GM23338 (cell line): ENCODE measurements around the gene EQTN. TPM values are rescaled to one million over a fixed set of nuclear protein-coding genes. Genes with fewer than 3 reads are reported as not detected.

Experiments
- ATAC-seq: fragments of 200-7000 bp; cut with Tn5 transposase; 3 replicates; pipeline ENCODE4 v1.9.1; 2020
- DNase-seq: peaks from one replicate; pipeline ENCODE4 v3.0.0-alpha.2; 2015; ENCODE audit warnings: low spot score
- H2AFZ ChIP-seq: fragments of 200-600 bp; sonication (generic); 2 replicates; pipeline ENCODE4 v1.8.0; 2016; ENCODE audit warnings: antibody characterized with exemption, mild to moderate bottlenecking, moderate library complexity
- H3F3A ChIP-seq: fragments of 200-600 bp; sonication (generic); replicated peaks from 2 replicates; pipeline ENCODE4 v1.8.0; 2017; ENCODE audit warnings: antibody characterized with exemption, mixed run types, low read depth
- H3K27ac ChIP-seq: fragments of 200-600 bp; sonication (generic); 2 replicates; pipeline ENCODE4 v1.6.1; 2016; ENCODE audit warnings: low read depth
- H3K27me3 ChIP-seq: fragments of 200-600 bp; sonication (generic); 2 replicates; pipeline ENCODE4 v1.8.0; 2016; ENCODE audit warnings: mild to moderate bottlenecking, mixed run types, moderate library complexity; ENCODE audit not compliant: insufficient read depth
- H3K36me3 ChIP-seq: fragments of 200-600 bp; sonication (generic); 2 replicates; pipeline ENCODE4 v1.8.0; 2016; ENCODE audit warnings: mild to moderate bottlenecking; ENCODE audit not compliant: insufficient read depth
- H3K4me1 ChIP-seq: fragments of 200-600 bp; sonication (generic); 2 replicates; pipeline ENCODE4 v1.8.0; 2016; ENCODE audit warnings: mild to moderate bottlenecking, moderate library complexity; ENCODE audit not compliant: insufficient read depth
- H3K4me2 ChIP-seq: fragments of 200-600 bp; sonication (generic); 2 replicates; pipeline ENCODE4 v1.7.1; 2017; ENCODE audit warnings: mixed run types
- H3K4me3 ChIP-seq: fragments of 200-600 bp; sonication (generic); 2 replicates; pipeline ENCODE4 v1.6.1; 2016; ENCODE audit warnings: mixed run types
- H3K79me2 ChIP-seq: fragments of 200-600 bp; sonication (generic); replicated peaks from 2 replicates; pipeline ENCODE4 v1.8.0; 2017; ENCODE audit warnings: mild to moderate bottlenecking; ENCODE audit not compliant: insufficient read depth
- H3K9me2 ChIP-seq: fragments of 200-600 bp; sonication (generic); 2 replicates; pipeline ENCODE4 v1.8.0; 2017; ENCODE audit not compliant: insufficient read depth
- H4K20me1 ChIP-seq: fragments of 200-600 bp; sonication (generic); replicated peaks from 2 replicates; pipeline ENCODE4 v1.8.0; 2017; ENCODE audit warnings: mild to moderate bottlenecking; ENCODE audit not compliant: insufficient read depth
- H3K27ac Mint-ChIP-seq: 2 replicates; pipeline ENCODE4 v1.8.0; 2020; ENCODE audit warnings: inconsistent platforms, mild to moderate bottlenecking, moderate library complexity, mixed read lengths
- H3K27me3 Mint-ChIP-seq: 3 replicates; pipeline ENCODE4 v1.8.0; 2022; ENCODE audit warnings: low read depth, mild to moderate bottlenecking, moderate library complexity, mixed read lengths, inconsistent platforms; ENCODE audit not compliant: insufficient read depth, poor library complexity
- H3K36me3 Mint-ChIP-seq: 3 replicates; pipeline ENCODE4 v1.8.0; 2021; ENCODE audit warnings: low read depth, mild to moderate bottlenecking, inconsistent platforms, moderate library complexity, mixed read lengths
- H3K4me1 Mint-ChIP-seq: 3 replicates; pipeline ENCODE4 v1.8.0; 2020; ENCODE audit warnings: mild to moderate bottlenecking, inconsistent platforms, mixed read lengths
- H3K4me3 Mint-ChIP-seq: 3 replicates; pipeline ENCODE4 v1.8.0; 2021; ENCODE audit warnings: moderate library complexity, mild to moderate bottlenecking, inconsistent platforms, mixed read lengths
- H3K9me3 Mint-ChIP-seq: 3 replicates; pipeline ENCODE4 v1.8.0; 2020; ENCODE audit warnings: moderate library complexity, mild to moderate bottlenecking, inconsistent platforms, mixed read lengths
- CREB1 ChIP-seq: fragments of 250-450 bp; sonication (Bioruptor Pico); IDR thresholded peaks from 2 replicates; pipeline ENCODE4 v1.5.0; 2020; ENCODE audit warnings: low read depth, mild to moderate bottlenecking, moderate library complexity
- EZH2 ChIP-seq: fragments of 200-600 bp; sonication (generic); IDR thresholded peaks from one replicate; pipeline ENCODE4 v1.8.0; 2017; ENCODE audit warnings: antibody characterized with exemption, mild to moderate bottlenecking, low read depth; ENCODE audit not compliant: unreplicated experiment
- EZH2phosphoT487 ChIP-seq: fragments of 200-600 bp; sonication (generic); IDR thresholded peaks from one replicate; pipeline ENCODE4 v1.8.1; 2018; ENCODE audit warnings: antibody characterized with exemption; ENCODE audit not compliant: unreplicated experiment
- JUNB ChIP-seq: IDR thresholded peaks from one replicate; pipeline ENCODE4 v1.6.1; 2016; ENCODE audit warnings: antibody characterized with exemption; ENCODE audit not compliant: unreplicated experiment
- POLR2AphosphoS5 ChIP-seq: IDR thresholded peaks from 2 replicates; pipeline ENCODE4 v1.6.1; 2016; ENCODE audit warnings: antibody characterized with exemption, low read depth
- STAT1 ChIP-seq: IDR thresholded peaks from one replicate; pipeline ENCODE4 v1.6.1; 2016; ENCODE audit warnings: antibody characterized with exemption; ENCODE audit not compliant: unreplicated experiment
- ZNF114 ChIP-seq: fragments of 250-450 bp; sonication (Bioruptor Pico); IDR thresholded peaks from 2 replicates; pipeline ENCODE4 v1.5.0; 2020; ENCODE audit warnings: mild to moderate bottlenecking, moderate library complexity
- ZNF331 ChIP-seq: fragments of 250-450 bp; sonication (Bioruptor Pico); IDR thresholded peaks from 2 replicates; pipeline ENCODE4 v1.5.0; 2020; ENCODE audit warnings: low read depth, mild to moderate bottlenecking, moderate library complexity
- polyA plus RNA-seq: library from polyadenylated mRNA; unstranded; fragments of >200 nt; fragmentation: Nextera tagmentation; extraction: Ambion mirVana; gene quantifications from 2 replicates; pipeline ENCODE4 v1.2.1, GENCODE V29; 2016
- total RNA-seq: library from RNA; depleted of rRNA; stranded (reverse); fragments of >200 nt; shearing (Covaris generic); gene quantifications from 2 replicates; pipeline ENCODE4 v1.2.3, GENCODE V29; 2014
- TF ChIP-seq, protein P1 (sequence below), 2 experiments: fragments of 200-600 bp in 1 of 2; sonication (generic) in 1 of 2; conservative IDR thresholded peaks; 2 replicates each; pipeline versions ENCODE4 v1.5.1 to v1.6.1; 2016 to 2017; ENCODE audit warnings: antibody characterized with exemption in 2 of 2, low read depth in 2 of 2, mild to moderate bottlenecking in 2 of 2, moderate library complexity in 1 of 2
- TF ChIP-seq, protein P2 (sequence below): IDR thresholded peaks from one replicate; pipeline ENCODE4 v1.6.1; 2018; ENCODE audit warnings: antibody characterized with exemption; ENCODE audit not compliant: unreplicated experiment
- TF ChIP-seq, protein P3 (sequence below): IDR thresholded peaks from 2 replicates; pipeline ENCODE4 v1.6.1; 2016; ENCODE audit warnings: antibody characterized with exemption

EQTN gene
- total and polyA plus RNA-seq, 2 experiments from 2014 or later, result 0.24 TPM; not detected in 1

DNA sequence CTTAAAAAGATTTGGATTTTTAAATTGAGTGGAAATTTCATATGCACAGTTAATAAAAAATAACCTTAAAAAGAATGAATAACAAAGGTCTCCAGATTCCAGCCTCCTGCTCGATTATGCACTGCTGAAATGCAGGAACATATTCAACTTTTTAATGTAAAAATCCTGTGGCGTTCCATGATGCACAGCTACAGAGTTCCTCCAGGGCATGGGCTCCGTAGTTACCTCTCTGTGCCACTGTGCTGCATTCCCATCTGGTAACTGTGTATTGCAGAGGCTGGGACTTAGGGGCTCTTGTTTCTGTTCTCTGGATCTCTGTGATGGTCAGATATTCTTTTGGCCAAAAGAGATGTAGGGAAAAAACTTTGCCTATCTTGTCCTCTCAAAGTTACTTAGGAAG, 31.5 kb upstream of the EQTN start:
- H2AFZ ChIP-seq, result no peak overlapping the region
- no peaks in the 10 kb centered on the region; the same call in 1 of the 2 replicates for H3K36me3 ChIP-seq
- no peaks in the 10 kb centered on the region for H3F3A ChIP-seq
- no peaks in the 10 kb centered on the region for H3K79me2 ChIP-seq
- Mint-ChIP-seq H3K4me3 (no peak overlapping the region), H3K27ac (no peak overlapping the region), H3K27me3 (peaks cover 6% of the 10 kb centered on the region), H3K9me3 (peaks cover 20% of the 10 kb centered on the region), H3K4me1 (peaks cover 24% of the 10 kb centered on the region), H3K36me3 (peaks cover 45% of the 10 kb centered on the region)
- TF ChIP-seq, protein P1, sequence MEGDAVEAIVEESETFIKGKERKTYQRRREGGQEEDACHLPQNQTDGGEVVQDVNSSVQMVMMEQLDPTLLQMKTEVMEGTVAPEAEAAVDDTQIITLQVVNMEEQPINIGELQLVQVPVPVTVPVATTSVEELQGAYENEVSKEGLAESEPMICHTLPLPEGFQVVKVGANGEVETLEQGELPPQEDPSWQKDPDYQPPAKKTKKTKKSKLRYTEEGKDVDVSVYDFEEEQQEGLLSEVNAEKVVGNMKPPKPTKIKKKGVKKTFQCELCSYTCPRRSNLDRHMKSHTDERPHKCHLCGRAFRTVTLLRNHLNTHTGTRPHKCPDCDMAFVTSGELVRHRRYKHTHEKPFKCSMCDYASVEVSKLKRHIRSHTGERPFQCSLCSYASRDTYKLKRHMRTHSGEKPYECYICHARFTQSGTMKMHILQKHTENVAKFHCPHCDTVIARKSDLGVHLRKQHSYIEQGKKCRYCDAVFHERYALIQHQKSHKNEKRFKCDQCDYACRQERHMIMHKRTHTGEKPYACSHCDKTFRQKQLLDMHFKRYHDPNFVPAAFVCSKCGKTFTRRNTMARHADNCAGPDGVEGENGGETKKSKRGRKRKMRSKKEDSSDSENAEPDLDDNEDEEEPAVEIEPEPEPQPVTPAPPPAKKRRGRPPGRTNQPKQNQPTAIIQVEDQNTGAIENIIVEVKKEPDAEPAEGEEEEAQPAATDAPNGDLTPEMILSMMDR (conservative IDR thresholded peaks at IDR 0.05; ENCODE audit: low read depth in 2 of 2), result no peak
- TF ChIP-seq EZH2 (no peak), CREB1 (CRISPR knock-in tag) (no peak), POLR2AphosphoS5 (no peak), ZNF331 (CRISPR knock-in tag) (no peak), EZH2phosphoT487 (no peak), ZNF114 (CRISPR knock-in tag) (no peak), STAT1 (no peak), JUNB (no peak)
- TF ChIP-seq, protein P2, sequence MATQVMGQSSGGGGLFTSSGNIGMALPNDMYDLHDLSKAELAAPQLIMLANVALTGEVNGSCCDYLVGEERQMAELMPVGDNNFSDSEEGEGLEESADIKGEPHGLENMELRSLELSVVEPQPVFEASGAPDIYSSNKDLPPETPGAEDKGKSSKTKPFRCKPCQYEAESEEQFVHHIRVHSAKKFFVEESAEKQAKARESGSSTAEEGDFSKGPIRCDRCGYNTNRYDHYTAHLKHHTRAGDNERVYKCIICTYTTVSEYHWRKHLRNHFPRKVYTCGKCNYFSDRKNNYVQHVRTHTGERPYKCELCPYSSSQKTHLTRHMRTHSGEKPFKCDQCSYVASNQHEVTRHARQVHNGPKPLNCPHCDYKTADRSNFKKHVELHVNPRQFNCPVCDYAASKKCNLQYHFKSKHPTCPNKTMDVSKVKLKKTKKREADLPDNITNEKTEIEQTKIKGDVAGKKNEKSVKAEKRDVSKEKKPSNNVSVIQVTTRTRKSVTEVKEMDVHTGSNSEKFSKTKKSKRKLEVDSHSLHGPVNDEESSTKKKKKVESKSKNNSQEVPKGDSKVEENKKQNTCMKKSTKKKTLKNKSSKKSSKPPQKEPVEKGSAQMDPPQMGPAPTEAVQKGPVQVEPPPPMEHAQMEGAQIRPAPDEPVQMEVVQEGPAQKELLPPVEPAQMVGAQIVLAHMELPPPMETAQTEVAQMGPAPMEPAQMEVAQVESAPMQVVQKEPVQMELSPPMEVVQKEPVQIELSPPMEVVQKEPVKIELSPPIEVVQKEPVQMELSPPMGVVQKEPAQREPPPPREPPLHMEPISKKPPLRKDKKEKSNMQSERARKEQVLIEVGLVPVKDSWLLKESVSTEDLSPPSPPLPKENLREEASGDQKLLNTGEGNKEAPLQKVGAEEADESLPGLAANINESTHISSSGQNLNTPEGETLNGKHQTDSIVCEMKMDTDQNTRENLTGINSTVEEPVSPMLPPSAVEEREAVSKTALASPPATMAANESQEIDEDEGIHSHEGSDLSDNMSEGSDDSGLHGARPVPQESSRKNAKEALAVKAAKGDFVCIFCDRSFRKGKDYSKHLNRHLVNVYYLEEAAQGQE, result no peak
- TF ChIP-seq, protein P3, sequence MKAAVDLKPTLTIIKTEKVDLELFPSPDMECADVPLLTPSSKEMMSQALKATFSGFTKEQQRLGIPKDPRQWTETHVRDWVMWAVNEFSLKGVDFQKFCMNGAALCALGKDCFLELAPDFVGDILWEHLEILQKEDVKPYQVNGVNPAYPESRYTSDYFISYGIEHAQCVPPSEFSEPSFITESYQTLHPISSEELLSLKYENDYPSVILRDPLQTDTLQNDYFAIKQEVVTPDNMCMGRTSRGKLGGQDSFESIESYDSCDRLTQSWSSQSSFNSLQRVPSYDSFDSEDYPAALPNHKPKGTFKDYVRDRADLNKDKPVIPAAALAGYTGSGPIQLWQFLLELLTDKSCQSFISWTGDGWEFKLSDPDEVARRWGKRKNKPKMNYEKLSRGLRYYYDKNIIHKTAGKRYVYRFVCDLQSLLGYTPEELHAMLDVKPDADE, result no peak
- no peak overlapping the region for H3K27ac ChIP-seq
- no peaks in the 10 kb centered on the region for H3K9me2 ChIP-seq
- no peak overlapping the region for H3K4me3 ChIP-seq
- peaks cover 1% of the 10 kb centered on the region; the same call in 1 of the 2 replicates for H3K4me1 ChIP-seq
- H4K20me1 ChIP-seq, result peaks cover 5% of the 10 kb centered on the region; the same call in 1 of the 2 replicates
- no peaks in the 10 kb centered on the region for H3K27me3 ChIP-seq
- ATAC-seq (no peak), DNase-seq (no peak)
- H3K4me2 ChIP-seq, result no peak overlapping the region
